Stomach (tissue), 9 donors: ENCODE data around the gene LARGE2. TPM values are rescaled to one million over a fixed set of nuclear protein-coding genes. Genes with fewer than 3 reads are reported as not detected.
A peak's percentile ranks its signal among the peaks of the same experiment; 100 is the strongest.

ENCODE experiments used
- DNase-seq, 2 donors: peaks; one replicate each; pipeline versions ENCODE4 v3.0.0 to v3.0.0-alpha.2; 2013 to 2019
- H3K27ac ChIP-seq, 5 donors: fragments of 200-600 bp in 4 of 5; sonication (generic) in 4 of 5; one replicate each; pipeline ENCODE4 v1.5.1; 2013 to 2019; ENCODE audit warnings: mild to moderate bottlenecking in 1 of 5, moderate library complexity in 1 of 5
- H3K27me3 ChIP-seq, 3 donors: fragments of 200-600 bp; sonication (generic); one replicate each; pipeline ENCODE4 v1.5.1; 2017 to 2019; ENCODE audit warnings: mixed run types in 1 of 3
- H3K36me3 ChIP-seq, 4 donors: fragments of 200-600 bp; sonication (generic); 1 replicate in 3 of 4; 2 replicates in 1 of 4; pipeline ENCODE4 v1.5.1; 2016 to 2019
- H3K4me1 ChIP-seq, 4 donors: fragments of 200-600 bp; sonication (generic); one replicate each; pipeline ENCODE4 v1.5.1; 2016 to 2019
- H3K4me3 ChIP-seq, 4 donors: fragments of 200-600 bp; sonication (generic) in 3 of 4; one replicate each; pipeline ENCODE4 v1.5.1; 2016 to 2019; ENCODE audit warnings: mild to moderate bottlenecking in 1 of 4
- H3K9me3 ChIP-seq, 4 donors: fragments of 200-600 bp; sonication (generic); one replicate each; pipeline ENCODE4 v1.5.1; 2016 to 2019
- EP300 ChIP-seq: sonication (generic); formaldehyde crosslinking; IDR thresholded peaks from one replicate; pipeline ENCODE4 v1.6.1; 2017; ENCODE audit warnings: antibody characterized with exemption
- POLR2A ChIP-seq, 4 donors: fragments of 450-650 bp; IDR thresholded peaks; one replicate each; pipeline ENCODE4 v1.6.1; 2016; ENCODE audit warnings: antibody characterized with exemption in 4 of 4, control low read depth in 2 of 4, mild to moderate bottlenecking in 1 of 4, moderate library complexity in 1 of 4
- POLR2AphosphoS5 ChIP-seq, 3 donors: sonication (generic); formaldehyde crosslinking; IDR thresholded peaks; one replicate each; pipeline ENCODE4 v1.6.1; 2016; ENCODE audit warnings: antibody characterized with exemption in 3 of 3
- WGBS, 5 donors: extraction: QIAGEN DNeasy Blood & Tissue Kit in 3 of 5; methylation state at CpG; one replicate each; pipeline versions ENCODE4 v1.1.5 to v1.1.7; 2013 to 2018; 5-methylcytosine and 5-hydroxymethylcytosine counted together
- intact Hi-C: fragments of 100-400 bp; cut with DNase I; formaldehyde crosslinking; loops from one replicate; pipeline ENCODE4 v1.15.1; 2023; ENCODE audit warnings: low total_unique reads
- polyA plus RNA-seq, 3 donors: library from polyadenylated mRNA; stranded (reverse); fragments of 200-250 nt; gene quantifications; one replicate each; pipeline ENCODE4 v1.2.3, GENCODE V29; 2013
- total RNA-seq, 5 donors: library from RNA; depleted of rRNA; stranded (reverse); fragments of >200 nt; gene quantifications; one replicate each; pipeline versions ENCODE4 v1.1.0 to v1.2.3, GENCODE V29; 2014 to 2016
- TF ChIP-seq, protein P1 (sequence below), 7 experiments: fragments of 450-650 bp in 4 of 7; fragments of 200-600 bp in 3 of 7; sonication (generic) in 3 of 7; IDR thresholded peaks; one replicate each; pipeline ENCODE4 v1.5.1; 2016 to 2019; ENCODE audit warnings: antibody characterized with exemption in 7 of 7, control low read depth in 2 of 7, mild to moderate bottlenecking in 1 of 7
- donor health status: healthy with polysubstance abuse.
- donor health status: Bipolar disorder and iron deficiency.
- donor health status: healthy.

LARGE2 gene
- total and polyA plus RNA-seq, 8 donors: 4.2 to 45.1 (median 12.5) TPM; not detected in 2

DNA sequence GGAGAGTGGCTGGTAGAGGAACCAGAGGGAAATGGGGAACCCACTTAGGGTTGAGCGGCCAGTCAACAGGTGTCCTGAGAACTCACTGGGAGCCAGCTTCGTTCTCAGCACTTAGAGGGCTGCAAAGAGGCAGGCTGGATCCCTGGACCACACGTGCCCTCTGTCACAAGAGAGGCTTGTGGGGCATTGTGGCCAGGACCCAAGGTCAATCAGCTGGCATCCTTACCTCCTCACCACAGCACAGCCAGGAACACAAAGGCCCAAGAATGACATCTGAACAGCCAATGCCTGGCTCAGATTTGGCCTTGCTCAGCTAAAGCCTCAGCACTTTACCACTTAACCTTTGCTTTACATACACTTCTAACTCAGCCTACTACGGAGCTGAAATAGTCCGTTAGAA is 29.6 kb upstream of the LARGE2 start:
- 39 to 75% (median 65%) methylated on average over 3 to 5 of the region's 5 CpGs for WGBS, 5 donors
- intact Hi-C loops: no loop called here
- DNase-seq: no peak

DNA sequence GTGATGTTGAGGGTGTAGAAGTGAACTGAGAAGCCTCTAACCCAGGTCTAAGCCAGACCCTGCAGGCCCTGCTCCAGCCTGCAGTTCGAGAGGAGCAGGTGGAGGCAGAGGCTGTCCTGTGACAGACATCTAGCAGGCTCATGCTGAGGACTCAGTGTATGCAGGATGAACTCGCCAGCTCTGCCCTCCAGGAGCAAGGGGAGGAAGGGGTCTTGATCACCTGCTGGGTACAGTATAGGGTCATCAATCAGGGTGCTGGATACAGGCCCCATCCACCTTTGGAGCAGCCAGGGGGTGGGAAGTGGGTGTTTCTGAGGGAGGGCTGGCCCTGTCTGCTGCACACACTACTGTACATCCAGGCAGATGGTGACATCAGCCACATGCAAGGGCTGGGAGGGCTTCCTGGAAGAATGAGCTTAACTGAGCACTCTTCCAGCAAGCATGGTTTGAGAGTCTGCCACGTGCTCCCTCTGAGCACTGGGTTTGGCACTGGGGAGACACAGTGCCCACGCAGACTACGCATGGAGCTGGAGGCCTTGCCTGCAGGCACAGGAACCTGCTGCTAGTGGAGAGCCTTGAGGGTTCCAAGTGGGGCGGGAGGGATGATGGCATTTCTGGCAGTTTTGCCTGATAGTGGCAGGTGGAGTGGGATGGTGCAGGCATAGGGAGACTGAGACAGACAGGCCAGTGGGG is 27.8 kb upstream of the LARGE2 start:
- H3K27ac ChIP-seq: no peak overlapping the region
- H3K4me3 ChIP-seq: no peak overlapping the region
- intact Hi-C loops: no loop called here
- TF ChIP-seq, protein P1, sequence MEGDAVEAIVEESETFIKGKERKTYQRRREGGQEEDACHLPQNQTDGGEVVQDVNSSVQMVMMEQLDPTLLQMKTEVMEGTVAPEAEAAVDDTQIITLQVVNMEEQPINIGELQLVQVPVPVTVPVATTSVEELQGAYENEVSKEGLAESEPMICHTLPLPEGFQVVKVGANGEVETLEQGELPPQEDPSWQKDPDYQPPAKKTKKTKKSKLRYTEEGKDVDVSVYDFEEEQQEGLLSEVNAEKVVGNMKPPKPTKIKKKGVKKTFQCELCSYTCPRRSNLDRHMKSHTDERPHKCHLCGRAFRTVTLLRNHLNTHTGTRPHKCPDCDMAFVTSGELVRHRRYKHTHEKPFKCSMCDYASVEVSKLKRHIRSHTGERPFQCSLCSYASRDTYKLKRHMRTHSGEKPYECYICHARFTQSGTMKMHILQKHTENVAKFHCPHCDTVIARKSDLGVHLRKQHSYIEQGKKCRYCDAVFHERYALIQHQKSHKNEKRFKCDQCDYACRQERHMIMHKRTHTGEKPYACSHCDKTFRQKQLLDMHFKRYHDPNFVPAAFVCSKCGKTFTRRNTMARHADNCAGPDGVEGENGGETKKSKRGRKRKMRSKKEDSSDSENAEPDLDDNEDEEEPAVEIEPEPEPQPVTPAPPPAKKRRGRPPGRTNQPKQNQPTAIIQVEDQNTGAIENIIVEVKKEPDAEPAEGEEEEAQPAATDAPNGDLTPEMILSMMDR (IDR thresholded peaks at IDR 0.05): no peak
- no peak for TF ChIP-seq POLR2A (IDR thresholded peaks at IDR 0.05)
- TF ChIP-seq POLR2AphosphoS5 (IDR thresholded peaks at IDR 0.05): no peak
- TF ChIP-seq EP300: no peak
- WGBS, 5 donors: 87 to 92% (median 89%) methylated on average over 5 to 6 of the region's 6 CpGs
- peaks cover 0 to 57% (median 9%) of the 10 kb centered on the region in 3 donors for H3K27me3 ChIP-seq
- no peaks in the 10 kb centered on the region for H3K36me3 ChIP-seq
- no peak for DNase-seq
- no peaks in the 10 kb centered on the region for H3K9me3 ChIP-seq
- peaks cover 9 to 20% (median 12%) of the 10 kb centered on the region in 4 donors for H3K4me1 ChIP-seq

More for the DNA sequence above, 29.6 kb upstream of the LARGE2 start:
- peaks cover 0 to 7% (median 1%) of the 10 kb centered on the region in 4 donors for H3K4me1 ChIP-seq
- H3K36me3 ChIP-seq: no peaks in the 10 kb centered on the region
- peaks cover 0 to 40% (median 0%) of the 10 kb centered on the region in 3 donors for H3K27me3 ChIP-seq
- TF ChIP-seq POLR2A (IDR thresholded peaks at IDR 0.05) (no peak), EP300 (no peak), POLR2AphosphoS5 (IDR thresholded peaks at IDR 0.05) (no peak)
- TF ChIP-seq, protein P1 (IDR thresholded peaks at IDR 0.05): no peak
- no peak overlapping the region for H3K27ac ChIP-seq
- no peak overlapping the region for H3K4me3 ChIP-seq
- no peaks in the 10 kb centered on the region for H3K9me3 ChIP-seq

DNA sequence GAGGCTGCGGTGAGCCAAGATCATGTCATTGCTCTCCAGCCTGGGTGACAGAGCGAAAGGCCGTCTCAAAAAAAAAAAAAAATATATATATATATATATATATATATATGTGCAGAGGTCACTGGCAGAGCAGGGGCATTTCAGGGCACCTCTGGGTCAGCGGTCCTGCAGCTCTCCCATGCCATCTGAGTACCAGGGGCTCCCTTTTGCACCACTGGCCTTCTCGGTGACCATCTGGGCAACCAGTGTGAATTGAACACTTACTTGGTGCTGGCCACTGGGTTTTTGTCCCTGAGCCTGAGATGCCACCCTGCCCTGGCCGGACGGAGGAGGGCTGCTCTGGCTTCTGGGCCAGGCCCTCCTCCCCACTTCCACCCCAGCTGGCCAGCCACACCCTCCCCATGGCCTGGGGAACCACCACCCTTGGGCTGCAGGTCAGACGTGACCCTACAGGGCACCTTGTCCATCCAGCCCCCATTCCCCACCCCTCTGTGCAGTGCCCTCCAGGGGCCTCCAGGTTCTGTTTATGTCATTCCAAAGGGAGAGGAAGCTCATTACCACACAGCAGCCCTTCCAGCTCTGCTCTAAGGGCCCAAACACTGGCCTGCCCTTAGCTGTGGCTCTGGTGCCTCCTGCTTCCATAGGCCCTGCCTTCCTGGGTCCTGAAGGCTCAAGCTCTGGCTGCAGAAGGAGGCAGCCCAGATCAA is 26.8 kb upstream of the LARGE2 start:
- Histone ChIP-seq H3K4me3 (no peak overlapping the region), H3K9me3 (no peaks in the 10 kb centered on the region), H3K4me1 (peaks cover 15 to 26% (median 18%) of the 10 kb centered on the region in 4 donors), H3K36me3 (no peaks in the 10 kb centered on the region), H3K27ac (no peak overlapping the region), H3K27me3 (peaks cover 0 to 67% (median 13%) of the 10 kb centered on the region in 3 donors)
- WGBS, 5 donors: 70 to 96% (median 91%) methylated on average over 6 to 8 of the region's 8 CpGs
- DNase-seq: no peak
- intact Hi-C loops: no loop called here
- TF ChIP-seq POLR2A (IDR thresholded peaks at IDR 0.05) (no peak), EP300 (no peak), POLR2AphosphoS5 (IDR thresholded peaks at IDR 0.05) (no peak)
- TF ChIP-seq, protein P1 (IDR thresholded peaks at IDR 0.05): no peak

DNA sequence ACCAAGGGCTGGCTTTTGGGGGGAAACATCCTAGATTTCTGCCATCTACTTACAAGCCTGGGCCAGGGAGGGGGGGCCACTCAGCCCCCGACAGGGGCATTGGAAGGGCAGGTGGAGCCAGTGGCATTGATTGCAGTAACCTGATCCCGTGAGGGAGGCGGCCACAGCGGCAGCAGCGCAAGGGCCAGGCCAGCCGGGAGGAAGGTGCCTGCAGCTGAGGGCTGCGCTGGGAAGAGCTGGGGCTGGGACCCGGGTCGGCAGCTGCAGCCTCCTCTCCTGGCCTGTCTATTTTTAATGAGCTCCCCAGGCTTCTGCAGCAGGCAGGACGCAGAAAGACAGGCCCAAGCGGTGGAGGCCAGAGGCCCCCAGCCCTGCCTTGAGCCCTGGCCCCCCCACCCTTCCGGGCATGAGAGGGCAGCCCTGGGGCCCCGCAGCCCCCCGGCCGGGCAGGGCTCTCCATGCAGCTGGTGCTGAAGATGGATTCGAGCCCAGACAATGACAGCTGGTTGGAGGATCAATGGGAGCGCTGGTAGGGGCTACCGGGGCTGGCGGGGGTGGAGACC is 26.0 kb upstream of the LARGE2 start:
- H3K36me3 ChIP-seq: no peaks in the 10 kb centered on the region
- H3K27ac ChIP-seq: no peak overlapping the region
- peaks cover 21 to 34% (median 25%) of the 10 kb centered on the region in 4 donors for H3K4me1 ChIP-seq
- DNase-seq: peak in 1 of 2 donors; percentile 82
- intact Hi-C loops: no loop called here
- TF ChIP-seq POLR2A (IDR thresholded peaks at IDR 0.05) (no peak), EP300 (no peak), POLR2AphosphoS5 (IDR thresholded peaks at IDR 0.05) (no peak)
- TF ChIP-seq, protein P1 (IDR thresholded peaks at IDR 0.05): no peak
- H3K4me3 ChIP-seq: no peak overlapping the region
- WGBS, 5 donors: 8 to 35% (median 19%) methylated on average over 12 to 19 of the region's 19 CpGs
- H3K27me3 ChIP-seq: peaks cover 0 to 69% (median 13%) of the 10 kb centered on the region in 3 donors
- H3K9me3 ChIP-seq: no peaks in the 10 kb centered on the region
